Measurements from ENCODE around the gene ZNF236. TPM values are rescaled to one million over a fixed set of nuclear protein-coding genes. Genes with fewer than 3 reads are reported as not detected.
A peak's percentile ranks its signal among the peaks of the same experiment; 100 is the strongest.

The ZNF236 gene
- total and polyA plus RNA-seq, 2 of the 8 experiments (the other 6 are each of a cell fraction or from before 2014, with no cell fraction given), result 6.7 to 14.5 TPM

GRCh38 chr18:76992226-76993084, 170.1 kb downstream of the ZNF236 start:
- no peaks in the 10 kb centered on the region for H3K79me2 ChIP-seq (ENCODE audit: control insufficient read depth in 1 of 2, insufficient read depth in 2 of 2, low read length in 2 of 2)
- no peaks in the 10 kb centered on the region for H3K23me2 ChIP-seq (ENCODE audit: low read depth, low read length)
- no peak overlapping the region for H2AFZ ChIP-seq (ENCODE audit: low read length)
- ChIA-PET POLR2A (ENCODE audit: partially characterized antibody) (interaction anchor here (0.8 to 1.7 kb wide), 3 partner anchors 8 to 62 kb away, joined by 3 to 4 read pairs (median 3); no protein-coding TSS in a partner anchor), CTCF (ENCODE audit: partially characterized antibody) (interaction anchor here (0.8 to 3.8 kb wide), 7 partner anchors 8 to 70 kb away, joined by 3 to 38 read pairs (median 5); no protein-coding TSS in a partner anchor)
- H3K36me3 ChIP-seq (ENCODE audit: control insufficient read depth in 2 of 4, insufficient read depth in 4 of 4, low read length in 3 of 4), result no peaks in the 10 kb centered on the region
- 0 out of 2 replicates have a peak overlapping the region, but pooled peaks have one; percentile 40 for H2AK5ac ChIP-seq (ENCODE audit: low read depth, low read length)
- H3K27ac ChIP-seq (ENCODE audit: low read depth, low read length), result no peak overlapping the region
- H2BK15ac ChIP-seq (ENCODE audit: low read length), result no peak overlapping the region; the same call in 1 of the 2 replicates
- H3K4me1 ChIP-seq (replicated peaks in 1 of 4; ENCODE audit: control insufficient read depth in 3 of 4, insufficient read depth in 4 of 4, low read length in 3 of 4), result peaks cover 0 to 9% (median 5%) of the 10 kb centered on the region in 4 experiments; a peak in 5 of 7 replicates
- peak overlapping the region; percentile 32; the same call in 1 of the 2 replicates for H2BK5ac ChIP-seq (ENCODE audit: low read depth, low read length)
- no peak overlapping the region; a peak in 2 of 4 replicates for H3K4me2 ChIP-seq (ENCODE audit: insufficient read depth in 1 of 2, low read depth in 2 of 2, low read length in 2 of 2)
- no peak overlapping the region for H3K14ac ChIP-seq (ENCODE audit: insufficient read length)
- peak overlapping the region; percentile 24; the same call in 1 of the 2 replicates for H3K18ac ChIP-seq (ENCODE audit: extremely low read depth, low read length)
- no peaks in the 10 kb centered on the region for H3K79me1 ChIP-seq (ENCODE audit: low read depth, low read length)
- no peak overlapping the region for H4K5ac ChIP-seq (ENCODE audit: insufficient read length, low read depth, low read length)
- no peak for FAIRE-seq
- no peak overlapping the region for H3K56ac ChIP-seq (replicated peaks; ENCODE audit: insufficient read length, low read depth, low read length)
- no peaks in the 10 kb centered on the region for H3K9me3 ChIP-seq (ENCODE audit: insufficient read depth in 2 of 2, low read depth in 1 of 2, low read length in 1 of 2)
- no peak overlapping the region for H4K91ac ChIP-seq (replicated peaks; ENCODE audit: insufficient read length, low read length)
- no peak overlapping the region for H2BK20ac ChIP-seq (ENCODE audit: low read length)
- H2BK120ac ChIP-seq (replicated peaks; ENCODE audit: low read depth, low read length), result no peak overlapping the region
- no peak overlapping the region for H3K4ac ChIP-seq (replicated peaks; ENCODE audit: insufficient read length, low read depth, low read length)
- no peak for DNase-seq (ENCODE audit: low read depth in 1 of 2, low spot score in 2 of 2)
- no peak overlapping the region for H3K9ac ChIP-seq (replicated peaks in 1 of 4; ENCODE audit: extremely low read depth in 1 of 4, low read depth in 3 of 4, low read length in 3 of 4)
- H2BK12ac ChIP-seq (ENCODE audit: low read depth, low read length), result no peak overlapping the region
- H3K4me3 ChIP-seq (ENCODE audit: extremely low read depth in 1 of 4, insufficient read depth in 2 of 4, low read depth in 3 of 4, low read length in 4 of 4), result no peak overlapping the region
- WGBS, 2 experiments (ENCODE audit: extremely low coverage in 1 of 2, insufficient coverage in 1 of 2, insufficient read length in 1 of 2, insufficient replicate concordance in 2 of 2, low coverage in 1 of 2, low lambda C conversion rate in 2 of 2, missing lambda C conversion rate in 1 of 2), result 78% methylated on average over 17 of the region's 17 CpGs; no CpG with 5 or more reads in 1 of the 2 experiments
- H4K8ac ChIP-seq (ENCODE audit: extremely low read depth, insufficient read depth, low read length), result no peak overlapping the region; the same call in 1 of the 2 replicates
- H3K23ac ChIP-seq (ENCODE audit: insufficient read length), result no peak overlapping the region
- H3K27me3 ChIP-seq (replicated peaks in 1 of 4; ENCODE audit: control insufficient read depth in 3 of 4, extremely low read depth in 1 of 4, insufficient read depth in 3 of 4, low read length in 3 of 4), result no peaks in the 10 kb centered on the region
- H4K20me1 ChIP-seq (replicated peaks in 1 of 2; ENCODE audit: control insufficient read depth in 1 of 2, insufficient read depth in 2 of 2, low read length in 2 of 2), result no peaks in the 10 kb centered on the region
- no peak for TF ChIP-seq TBP (IDR thresholded peaks at IDR 0.05; ENCODE audit: low read depth, low read length)
- no peak for TF ChIP-seq POLR2A (IDR thresholded peaks at IDR 0.05; ENCODE audit: control extremely low read depth in 1 of 2, low read depth in 2 of 2, low read length in 2 of 2)
- no peak for TF ChIP-seq E2F6 (IDR thresholded peaks at IDR 0.05)
- no peak for TF ChIP-seq CBX8 (IDR thresholded peaks at IDR 0.05; ENCODE audit: borderline replicate concordance, low read depth, low read length)
- TF ChIP-seq KDM4A (IDR thresholded peaks at IDR 0.05; ENCODE audit: low read depth, low read length, severe bottlenecking), result no peak
- TF ChIP-seq RNF2 (IDR thresholded peaks at IDR 0.05; ENCODE audit: borderline replicate concordance, low read depth, low read length, missing control alignments, poor library complexity, severe bottlenecking), result no peak
- no peak for TF ChIP-seq CHD2 (IDR thresholded peaks at IDR 0.05; ENCODE audit: low read length)
- no peak for TF ChIP-seq EZH2 (IDR thresholded peaks at IDR 0.05; ENCODE audit: low read depth, low read length, severe bottlenecking)
- no peak for TF ChIP-seq SP4 (IDR thresholded peaks at IDR 0.05; ENCODE audit: low read length)
- TF ChIP-seq TEAD4 (IDR thresholded peaks at IDR 0.05; ENCODE audit: low read depth, low read length), result no peak
- TF ChIP-seq FOSL1 (IDR thresholded peaks at IDR 0.05; ENCODE audit: insufficient read depth, low read depth, low read length), result no peak

Measured in H1 (cell line).